Non-pigmented ciliary epithelial cell (primary cell): ENCODE results near the gene SMAD2.

Experiments used
- DNase-seq: peaks from one replicate; pipeline ENCODE4 v3.0.0-alpha.2; 2010; ENCODE audit warnings: low read depth

SMAD2 gene

DNA sequence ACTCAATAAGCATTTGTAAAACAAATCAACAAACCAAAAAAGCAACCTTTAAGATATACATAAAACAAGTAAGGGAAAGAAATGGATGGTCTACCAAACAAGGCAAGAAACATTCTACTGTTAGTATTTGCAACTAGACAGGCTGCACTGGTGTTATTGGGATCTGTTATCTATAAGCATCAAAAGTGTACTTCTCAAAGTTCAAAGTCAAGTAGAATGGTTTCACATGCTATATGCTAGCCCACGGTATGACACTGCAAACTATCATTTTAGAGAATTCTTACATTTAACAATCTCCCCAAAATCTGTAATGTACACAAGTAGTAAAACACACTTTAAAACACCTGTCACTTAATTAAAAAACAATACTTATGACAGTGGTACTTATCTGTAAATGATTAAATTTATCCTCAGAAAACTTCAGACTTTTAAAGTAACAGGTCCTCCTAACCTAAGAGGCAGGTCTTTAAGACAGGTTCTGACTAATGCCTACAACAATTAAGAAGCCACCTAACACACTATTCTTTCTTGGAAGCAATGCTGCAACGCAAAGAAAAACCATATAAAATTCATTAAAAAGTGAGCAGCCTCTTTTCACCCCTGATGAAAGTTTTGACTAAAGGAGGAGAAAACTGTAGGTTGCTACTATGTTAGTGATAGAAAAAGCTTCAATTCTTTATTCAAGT, 34.8 kb downstream of the SMAD2 start:
- DNase-seq, result no peak

DNA sequence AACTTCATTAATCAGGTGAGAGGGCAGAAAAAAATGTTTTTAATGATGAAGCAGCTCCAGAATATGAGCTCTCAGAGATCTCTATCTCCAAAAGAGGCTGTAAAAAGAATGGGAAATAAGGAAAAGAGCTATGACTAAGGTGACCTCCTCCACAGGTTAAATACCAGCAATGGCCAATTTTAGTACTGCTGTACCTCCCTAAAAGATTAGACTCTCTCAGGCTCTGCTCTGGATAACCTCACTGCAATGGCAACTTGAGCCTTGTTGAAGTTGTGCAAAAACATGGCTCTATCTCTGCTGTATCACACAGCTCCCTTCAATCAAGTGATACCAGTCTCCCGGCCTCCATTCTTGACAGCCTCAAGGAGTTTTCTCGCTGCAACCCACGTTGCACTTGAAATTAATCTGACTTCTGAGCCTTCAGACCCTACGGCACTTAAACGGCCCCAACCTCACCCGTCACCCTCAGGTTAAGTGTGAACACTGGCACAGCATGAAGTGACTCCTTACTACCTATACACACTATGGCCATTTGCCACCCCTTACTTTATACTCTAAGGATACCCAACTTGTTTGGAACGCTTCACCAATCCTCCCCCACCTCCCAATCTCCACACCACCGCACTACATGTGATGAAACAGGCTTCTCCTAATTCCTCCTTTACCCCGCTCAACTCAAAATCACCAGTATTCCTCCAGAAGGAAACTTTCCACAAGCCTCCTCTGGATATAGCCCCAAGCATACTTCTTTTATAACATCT, 36.3 kb downstream of the SMAD2 start:
- DNase-seq, result no peak

DNA sequence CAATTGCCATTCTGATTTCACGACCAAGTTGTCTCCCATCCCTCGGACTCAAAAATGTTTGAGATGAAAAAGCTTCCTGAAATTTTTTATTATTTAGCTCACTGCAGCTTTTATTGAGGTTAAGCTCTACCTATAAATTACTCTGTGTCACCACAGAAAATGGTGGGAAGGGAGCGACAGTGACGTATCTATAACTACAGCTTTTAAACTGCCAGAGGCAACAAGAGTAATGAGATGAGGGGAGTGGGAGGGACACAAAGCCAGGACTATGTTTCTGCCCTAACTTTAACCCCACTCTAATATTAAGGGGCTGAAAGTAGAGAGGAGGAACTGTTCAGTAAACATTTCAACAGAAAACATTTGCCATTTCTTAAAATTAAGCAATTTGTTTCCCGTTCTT, 37.4 kb downstream of the SMAD2 start:
- no peak for DNase-seq

DNA sequence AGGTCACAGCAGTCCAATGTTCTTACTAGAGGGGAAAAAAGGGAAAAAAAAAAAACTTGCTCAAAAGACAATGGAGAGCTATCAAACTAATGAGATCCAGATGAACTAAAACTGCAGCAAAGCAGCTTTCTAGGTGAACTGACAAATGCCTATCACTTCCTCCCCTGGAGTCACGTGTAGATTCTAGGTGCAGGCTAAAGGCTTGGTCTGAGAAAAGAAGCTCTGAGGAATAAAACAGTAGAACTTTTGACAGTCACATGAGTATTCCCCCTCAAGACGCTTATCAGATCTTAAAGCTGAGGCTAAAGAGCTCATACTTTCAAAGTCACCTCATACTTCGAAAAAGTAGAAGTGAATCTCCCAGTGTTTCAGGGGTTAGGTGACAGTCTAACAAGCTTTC, 42.3 kb downstream of the SMAD2 start:
- DNase-seq, result no peak

DNA sequence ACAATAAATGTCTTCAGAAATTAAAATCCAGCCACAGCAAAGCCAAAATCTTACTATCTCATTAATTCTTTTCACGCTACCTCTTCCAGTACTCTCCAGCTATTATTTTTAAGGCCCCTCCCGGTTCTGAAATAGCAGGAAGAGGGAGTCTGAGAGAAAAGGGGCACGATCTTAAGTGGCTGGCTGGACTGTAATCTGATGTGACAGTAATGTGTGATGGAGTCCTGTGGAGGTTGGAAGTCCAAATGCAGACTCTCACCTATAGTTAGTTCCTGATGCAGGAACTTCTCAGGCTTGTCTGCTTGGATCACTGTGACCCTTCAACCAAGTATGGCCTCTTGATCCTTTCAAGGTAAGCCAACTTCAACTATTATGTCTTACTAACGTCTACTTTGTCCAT, 43.2 kb downstream of the SMAD2 start:
- no peak for DNase-seq

DNA sequence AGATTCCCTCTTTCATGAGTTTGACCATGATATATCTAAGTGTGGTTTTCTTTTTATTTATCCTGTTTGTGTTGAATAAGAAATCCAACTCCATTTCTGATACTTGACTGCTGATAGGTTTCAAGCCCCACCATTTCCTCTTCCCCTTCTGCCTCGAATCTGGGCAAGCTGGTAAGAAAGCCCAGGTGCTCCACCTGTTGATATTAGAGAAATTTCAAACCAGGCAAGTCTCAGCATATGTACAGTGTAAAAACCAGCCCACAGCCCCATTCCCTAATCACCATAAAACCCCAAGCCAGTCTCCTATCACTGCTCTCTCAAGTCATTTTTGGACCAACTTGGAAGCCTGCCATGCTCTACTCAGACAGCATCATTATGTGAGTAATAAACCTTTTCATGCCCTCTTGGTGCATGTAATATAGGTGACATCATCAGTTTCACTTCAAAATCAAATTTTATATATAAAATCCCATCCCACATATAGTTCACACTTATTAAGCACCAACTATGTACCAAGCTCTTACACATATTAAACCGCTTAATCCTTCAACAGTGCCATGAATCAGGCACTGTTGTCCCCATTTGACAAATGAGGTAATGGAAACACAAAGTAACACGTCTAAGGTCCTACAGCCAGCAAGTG, 46.6 kb downstream of the SMAD2 start:
- DNase-seq, result peak; percentile 32

DNA sequence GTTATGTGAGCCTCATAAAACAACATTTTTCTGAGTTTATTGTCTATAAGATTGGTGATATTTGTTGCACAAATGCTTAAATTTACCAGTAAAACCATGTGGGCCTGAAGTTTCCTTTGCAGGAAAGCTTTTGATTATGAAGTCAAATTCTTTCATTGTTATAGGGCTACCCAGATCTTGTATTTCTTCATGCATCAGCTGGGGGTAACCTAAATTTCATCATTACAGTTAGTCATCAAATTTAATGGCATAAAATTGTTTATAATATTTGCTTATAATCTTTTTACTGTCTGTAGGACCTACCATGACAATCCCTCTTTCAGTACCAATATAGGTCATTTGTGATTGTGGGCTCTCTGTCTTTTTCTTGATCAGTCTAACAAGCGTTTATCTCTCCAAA, 47.8 kb downstream of the SMAD2 start:
- DNase-seq, result no peak

DNA sequence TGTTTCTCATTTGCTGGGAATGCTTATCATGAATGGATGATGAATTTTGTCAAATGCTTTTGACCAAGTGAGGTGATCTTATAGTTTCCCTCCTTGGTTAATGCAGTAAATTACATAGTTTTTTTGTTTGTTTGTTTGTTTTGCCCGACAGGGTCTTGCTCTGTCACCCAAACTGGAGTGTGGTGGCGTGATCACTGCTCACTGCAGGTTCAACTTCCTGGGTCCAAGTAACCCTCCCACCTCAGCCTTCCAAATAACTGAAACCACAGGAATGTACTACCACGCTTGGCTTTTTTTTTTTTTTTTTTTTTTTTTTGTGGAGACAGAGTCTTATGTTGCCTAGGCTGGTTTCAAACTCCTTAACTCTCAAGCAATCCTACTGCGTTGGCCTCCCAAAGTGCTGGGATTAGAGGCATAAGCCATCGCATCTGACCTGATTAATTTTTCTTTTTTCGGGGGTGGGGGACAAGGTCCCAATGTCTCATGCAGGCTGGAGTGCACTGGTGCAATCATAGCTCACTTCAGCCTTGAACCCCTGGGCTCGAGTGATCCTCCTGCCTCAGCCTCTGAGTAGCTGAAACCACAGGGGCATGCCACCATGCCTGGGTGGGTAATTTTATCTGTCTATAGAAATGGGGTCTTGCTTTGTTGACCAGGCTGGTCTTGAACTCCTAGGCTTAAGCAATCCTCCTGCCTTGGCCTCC, 48.6 kb downstream of the SMAD2 start:
- DNase-seq, result peak; percentile 44

DNA sequence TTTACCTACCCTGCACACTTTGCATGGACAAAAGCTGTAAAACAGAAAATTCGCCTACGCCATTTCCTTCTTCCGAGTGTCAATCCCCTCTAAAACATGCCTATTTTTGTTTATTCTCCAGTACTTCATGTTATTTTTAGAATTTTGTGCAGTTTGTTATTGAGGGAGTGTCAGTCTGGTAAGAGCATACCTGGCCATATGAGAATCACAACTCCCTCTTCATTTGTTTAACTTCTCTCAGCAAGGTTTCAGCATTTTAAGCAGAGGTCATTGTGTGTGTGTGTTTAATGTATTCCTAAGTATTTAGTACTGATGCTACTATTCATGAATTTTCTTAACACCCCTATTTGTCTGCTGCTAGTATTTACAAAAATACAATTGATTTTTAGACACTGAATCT, 49.4 kb downstream of the SMAD2 start:
- no peak for DNase-seq

DNA sequence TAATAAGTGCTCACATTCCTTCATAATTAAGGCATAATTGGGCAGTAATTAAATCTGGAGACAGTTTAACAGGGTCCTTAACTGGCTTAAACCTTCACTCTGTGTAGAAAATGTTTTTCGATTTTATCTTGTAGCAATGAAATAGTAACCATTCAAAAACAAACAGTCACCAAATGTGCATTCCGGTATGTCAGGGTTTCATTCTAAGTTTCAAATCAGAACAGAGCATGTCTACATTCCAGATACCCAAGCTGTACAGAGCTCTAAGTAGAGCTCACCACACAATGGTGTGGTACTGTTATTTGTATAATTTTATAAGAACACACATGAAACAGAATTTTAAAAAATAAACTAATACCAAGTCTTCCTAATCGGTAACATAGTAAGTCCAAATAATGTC, 52.6 kb downstream of the SMAD2 start:
- DNase-seq, result no peak

DNA sequence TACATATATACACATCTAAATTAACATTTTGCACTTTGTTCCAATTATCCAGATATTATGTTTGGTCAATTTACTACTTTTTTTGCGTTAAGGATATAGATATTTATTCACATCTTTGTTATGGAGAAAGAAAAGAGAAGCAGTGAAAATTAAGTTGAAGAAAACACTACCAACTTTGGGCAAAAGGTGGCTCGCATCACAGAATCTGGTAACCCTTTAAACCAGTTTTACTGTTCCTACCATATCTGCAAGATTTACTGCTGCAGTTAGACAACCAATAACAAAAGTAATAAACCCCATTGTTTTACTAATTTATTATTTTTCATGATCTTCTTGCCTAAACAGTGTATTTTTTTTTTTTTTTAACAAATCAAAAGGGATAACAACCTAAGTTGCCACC, 53.6 kb downstream of the SMAD2 start:
- DNase-seq, result no peak

DNA sequence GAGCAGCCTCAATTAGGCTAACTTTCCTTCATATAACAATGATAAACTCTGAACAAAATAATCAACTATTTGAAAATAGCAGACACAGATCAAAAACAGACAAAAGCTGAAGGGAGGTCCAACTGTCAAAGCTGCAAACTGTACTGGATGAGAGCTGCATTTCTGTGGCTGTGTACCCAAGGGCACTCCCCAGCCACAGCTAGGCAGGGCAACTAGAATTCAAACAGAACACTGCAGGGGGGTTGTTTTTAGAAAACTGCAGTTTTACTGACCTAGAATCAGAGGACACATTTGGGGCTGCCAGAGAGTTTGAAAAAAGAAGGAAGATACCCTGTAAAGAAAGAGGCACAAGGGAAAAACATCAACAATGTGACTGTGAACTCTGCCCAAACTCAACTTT, 56.8 kb downstream of the SMAD2 start:
- DNase-seq, result no peak

DNA sequence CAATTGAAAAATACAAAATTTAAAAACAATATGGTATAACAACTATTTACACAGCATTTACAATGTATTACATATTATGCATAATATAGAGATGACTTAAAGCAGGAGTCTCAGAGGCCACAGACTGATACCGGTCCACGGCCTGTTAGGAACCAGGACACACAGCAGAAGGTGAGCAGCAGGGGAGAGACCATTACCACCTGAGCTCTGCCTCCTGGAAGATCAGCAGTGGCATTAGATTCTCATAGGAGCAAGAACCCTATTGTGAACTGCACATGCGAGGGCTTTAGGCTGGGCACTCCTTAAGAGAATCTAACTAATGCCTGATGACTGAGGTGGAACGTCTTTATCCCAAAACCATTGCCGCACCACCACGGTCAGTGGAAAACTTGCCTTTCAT, 58.0 kb downstream of the SMAD2 start:
- no peak for DNase-seq

DNA sequence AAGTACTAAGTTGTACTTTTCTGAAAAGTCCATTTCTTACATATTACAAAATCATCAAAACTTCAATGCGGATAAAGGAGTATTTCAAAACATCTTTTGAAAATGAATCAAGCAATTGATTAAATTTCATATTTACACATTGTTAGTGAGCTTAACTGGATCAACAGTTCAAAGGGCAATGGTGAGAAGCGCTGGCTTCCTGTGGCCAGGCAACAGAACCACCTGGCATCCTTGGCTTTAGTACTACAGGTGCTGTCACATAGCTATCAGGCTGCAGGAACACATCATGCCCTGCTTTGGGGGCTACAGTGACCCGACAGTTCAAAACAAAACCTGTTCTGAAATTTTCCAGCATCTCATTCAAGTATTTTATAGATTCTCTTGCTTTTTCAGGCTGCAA, 59.2 kb downstream of the SMAD2 start:
- DNase-seq, result no peak

DNA sequence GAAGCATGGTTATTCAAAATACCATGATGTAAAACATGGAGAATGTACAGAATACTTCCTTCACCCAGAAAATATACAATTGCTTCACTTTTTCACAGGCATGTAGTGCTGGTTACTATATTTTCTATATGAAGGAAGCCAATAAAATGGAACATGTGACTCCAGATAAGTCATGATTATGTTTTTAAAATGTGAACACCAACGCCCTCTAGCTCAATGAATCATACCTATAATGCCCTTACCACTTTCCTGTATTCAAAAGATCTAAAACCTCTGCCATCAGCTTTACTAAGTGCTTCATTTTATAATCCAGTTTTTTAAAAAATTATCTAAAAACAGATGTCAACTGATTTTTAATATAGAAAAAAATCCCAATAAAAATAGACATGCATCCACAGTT, 59.9 kb downstream of the SMAD2 start:
- no peak for DNase-seq

DNA sequence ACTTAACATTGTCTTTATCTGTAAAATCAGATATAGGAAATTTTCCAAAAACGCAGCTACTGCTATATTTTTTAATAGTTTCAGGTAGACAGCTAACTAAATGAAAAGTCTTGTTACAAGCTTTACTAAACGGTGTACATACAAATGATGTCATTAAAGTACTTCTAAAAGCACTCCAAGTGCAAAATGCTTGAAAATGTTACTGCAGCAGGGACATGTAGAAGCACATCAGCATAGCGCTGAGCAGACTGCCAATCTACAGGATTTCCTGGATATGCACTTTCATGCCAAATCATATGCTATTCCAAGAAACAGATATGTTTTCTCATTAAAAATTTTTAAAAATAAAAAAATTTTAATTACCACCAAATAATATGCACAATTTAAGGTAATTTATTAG, 61.7 kb downstream of the SMAD2 start:
- no peak for DNase-seq

DNA sequence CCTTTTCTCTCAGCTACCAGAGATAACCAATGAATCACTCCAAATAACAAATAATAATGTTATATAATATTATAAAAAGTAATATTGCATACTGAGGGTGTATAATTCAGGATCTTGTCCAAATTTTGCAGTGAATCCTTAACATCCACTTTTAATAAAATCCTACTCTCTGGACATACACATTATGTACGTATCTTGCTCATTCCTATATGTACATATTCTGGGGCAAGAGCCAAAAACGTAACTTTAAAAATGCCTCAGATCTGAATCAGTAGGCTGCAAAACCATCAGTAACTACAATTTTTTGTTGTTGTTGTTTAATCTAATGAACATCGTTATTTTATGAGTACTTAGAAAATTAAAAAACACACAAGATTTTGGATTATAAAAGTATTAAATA, 65.3 kb downstream of the SMAD2 start:
- no peak for DNase-seq

DNA sequence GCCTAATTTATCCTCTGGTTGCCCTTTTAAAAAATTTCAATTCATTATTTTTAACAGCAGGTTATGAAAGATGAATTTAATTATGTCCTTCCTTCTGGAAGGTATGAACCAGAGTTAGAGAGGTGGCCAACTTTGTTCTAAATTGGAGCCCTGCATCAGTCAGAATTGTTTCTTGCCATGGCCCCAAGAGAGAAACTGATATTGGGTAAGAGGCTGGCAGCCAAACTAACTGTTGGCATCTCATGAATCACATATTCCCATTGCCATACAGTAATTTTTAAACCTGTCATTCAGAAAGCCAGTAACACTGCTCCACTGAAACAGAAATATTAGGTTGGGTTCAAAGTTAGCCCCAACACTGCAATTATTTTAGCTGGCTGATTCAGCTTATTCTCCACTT, 67.4 kb downstream of the SMAD2 start:
- DNase-seq, result no peak

DNA sequence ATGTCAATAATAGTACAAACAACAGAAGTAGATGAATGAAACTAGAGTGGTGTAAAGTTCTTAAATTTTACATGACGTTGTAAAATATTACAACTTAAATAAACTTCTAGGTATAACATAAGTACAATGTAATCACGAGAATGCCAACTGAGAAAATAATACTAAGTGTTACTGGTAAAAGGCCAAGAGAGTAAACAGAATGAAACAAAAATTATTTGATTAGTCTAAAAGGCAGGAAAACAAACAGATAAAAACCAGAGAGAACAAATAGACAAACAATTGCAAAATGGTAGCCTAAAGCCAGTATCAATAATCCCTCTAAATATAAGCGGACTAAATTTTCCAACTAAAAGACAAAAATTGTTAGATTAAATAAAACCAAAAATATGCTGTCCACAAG, 71.9 kb downstream of the SMAD2 start:
- DNase-seq, result no peak

DNA sequence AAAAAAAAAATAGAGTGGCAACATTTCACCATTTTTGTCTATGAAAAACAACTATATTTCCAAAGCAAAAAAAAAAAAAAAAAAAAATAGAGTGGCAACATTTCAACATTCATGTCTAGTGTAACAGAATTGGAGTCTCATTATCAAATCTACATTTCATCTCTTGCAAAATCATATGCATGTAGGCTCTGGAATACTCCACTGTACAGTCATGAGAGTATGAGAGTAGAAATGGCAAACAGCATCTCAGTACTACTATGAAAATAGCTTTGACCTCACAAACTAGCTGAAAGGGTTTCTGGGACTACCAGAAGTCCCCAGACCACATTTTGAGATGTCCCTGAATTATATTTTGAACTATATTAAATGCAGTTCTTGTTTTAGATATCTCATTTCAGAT, 82.8 kb downstream of the SMAD2 start:
- DNase-seq, result no peak

DNA sequence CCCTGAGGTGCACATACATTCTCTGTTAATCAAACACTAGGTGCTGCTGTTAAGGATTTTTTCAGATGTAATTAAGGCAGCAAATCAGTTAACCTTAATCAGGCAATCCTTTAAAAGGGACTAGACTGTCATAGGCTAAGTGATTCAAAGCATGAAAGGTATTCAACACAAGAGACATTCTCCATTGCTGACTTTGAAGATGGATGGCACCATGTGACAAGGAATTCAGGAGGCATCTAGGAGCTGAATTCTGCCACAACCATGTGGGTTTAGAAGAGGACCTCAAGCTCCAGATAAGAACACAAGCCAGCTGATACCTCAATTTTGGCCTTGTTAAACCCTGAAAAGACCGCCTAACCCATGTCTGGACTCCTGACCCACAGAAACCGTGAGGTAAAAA, 84.0 kb downstream of the SMAD2 start:
- no peak for DNase-seq

DNA sequence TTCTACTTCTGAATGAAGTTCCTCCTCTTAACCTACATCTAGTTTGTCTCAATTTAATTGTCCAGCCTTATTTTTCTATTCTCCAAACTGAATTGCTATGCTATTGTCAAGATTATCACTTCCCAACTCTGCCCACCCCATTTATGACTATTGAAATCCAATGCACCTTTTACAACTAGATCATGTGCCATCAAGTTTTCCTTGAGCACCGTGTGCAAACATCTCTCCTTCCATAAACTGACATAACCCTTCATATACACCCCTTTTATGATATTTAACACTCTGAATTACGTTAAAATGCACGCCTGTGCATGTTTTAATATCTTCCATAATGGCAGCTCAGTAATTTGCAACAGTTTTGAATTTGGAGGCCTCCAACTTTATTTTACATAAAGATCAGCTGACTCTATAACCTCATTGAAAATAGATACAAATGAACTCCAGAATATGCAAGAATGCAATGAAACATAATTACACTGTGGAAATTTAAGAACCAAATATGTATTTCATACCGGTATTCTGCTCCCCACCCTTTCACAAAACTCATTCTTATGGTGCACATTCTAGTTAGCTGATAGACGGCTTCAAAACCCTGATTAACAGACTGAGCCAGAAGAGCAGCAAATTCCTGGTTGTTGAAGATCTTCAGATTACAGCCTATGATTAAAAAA, 85.5 kb downstream of the SMAD2 start:
- DNase-seq, result no peak
